A673 (cell line): ENCODE data around the gene AGAP2.

ENCODE experiments used
- EZH2 ChIP-seq: fragments of 200-600 bp; sonication (generic); IDR thresholded peaks from 2 replicates; pipeline ENCODE4 v1.6.1; 2017; ENCODE audit warnings: borderline replicate concordance, low read depth, mild to moderate bottlenecking, mixed read lengths, antibody characterized with exemption, low read length; ENCODE audit not compliant: poor library complexity, severe bottlenecking
- TF ChIP-seq, protein P1 (sequence below): fragments of 300-800, 200-600 bp; sonication (generic); conservative IDR thresholded peaks from 2 replicates; pipeline ENCODE4 v1.5.1; 2017; ENCODE audit warnings: low read depth, mild to moderate bottlenecking, antibody characterized with exemption, low read length, moderate library complexity, mixed read lengths

DNA sequence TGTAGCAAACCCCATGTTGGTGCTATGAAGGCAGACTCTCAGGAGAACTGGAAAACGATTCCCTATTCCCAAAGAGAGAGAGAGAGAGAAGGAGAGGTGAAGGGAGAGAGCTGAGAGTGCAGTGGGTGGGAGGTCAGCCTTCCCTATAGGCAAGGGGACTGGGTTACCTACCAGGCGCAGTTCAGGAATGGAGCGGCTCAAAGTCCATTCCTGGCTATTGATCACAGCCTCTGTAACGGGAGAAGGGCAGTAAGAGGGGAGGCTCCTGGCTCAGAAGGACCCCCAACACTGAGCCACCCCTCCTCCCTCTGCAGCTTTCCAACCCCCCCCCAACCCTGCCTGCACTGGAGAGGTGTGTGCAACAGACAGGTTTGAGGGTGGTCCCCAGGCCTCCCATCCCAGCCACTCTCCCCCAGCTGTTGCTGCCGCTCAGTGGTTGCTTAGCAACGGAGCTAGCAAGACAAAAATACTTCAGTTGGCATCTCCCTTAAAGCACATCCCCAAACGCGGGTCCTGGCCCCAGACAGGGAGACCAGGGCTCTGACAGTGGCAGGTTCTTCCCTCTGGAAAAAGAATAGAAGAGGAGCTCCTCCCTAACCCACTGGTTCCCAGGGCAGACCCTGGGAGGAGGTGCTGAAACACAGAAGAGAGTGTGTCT lies 3.2 kb downstream of the AGAP2 start:
- TF ChIP-seq, protein P1, sequence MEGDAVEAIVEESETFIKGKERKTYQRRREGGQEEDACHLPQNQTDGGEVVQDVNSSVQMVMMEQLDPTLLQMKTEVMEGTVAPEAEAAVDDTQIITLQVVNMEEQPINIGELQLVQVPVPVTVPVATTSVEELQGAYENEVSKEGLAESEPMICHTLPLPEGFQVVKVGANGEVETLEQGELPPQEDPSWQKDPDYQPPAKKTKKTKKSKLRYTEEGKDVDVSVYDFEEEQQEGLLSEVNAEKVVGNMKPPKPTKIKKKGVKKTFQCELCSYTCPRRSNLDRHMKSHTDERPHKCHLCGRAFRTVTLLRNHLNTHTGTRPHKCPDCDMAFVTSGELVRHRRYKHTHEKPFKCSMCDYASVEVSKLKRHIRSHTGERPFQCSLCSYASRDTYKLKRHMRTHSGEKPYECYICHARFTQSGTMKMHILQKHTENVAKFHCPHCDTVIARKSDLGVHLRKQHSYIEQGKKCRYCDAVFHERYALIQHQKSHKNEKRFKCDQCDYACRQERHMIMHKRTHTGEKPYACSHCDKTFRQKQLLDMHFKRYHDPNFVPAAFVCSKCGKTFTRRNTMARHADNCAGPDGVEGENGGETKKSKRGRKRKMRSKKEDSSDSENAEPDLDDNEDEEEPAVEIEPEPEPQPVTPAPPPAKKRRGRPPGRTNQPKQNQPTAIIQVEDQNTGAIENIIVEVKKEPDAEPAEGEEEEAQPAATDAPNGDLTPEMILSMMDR = no peak
- no peak for TF ChIP-seq EZH2
